Smooth muscle cell (in vitro differentiated cells): ENCODE results near the gene DAB2IP. TPM values are rescaled to one million over a fixed set of nuclear protein-coding genes. Genes with fewer than 3 reads are reported as not detected.

Source experiments
- DNase-seq: peaks from one replicate; lab custom pipeline; 2025; ENCODE audit not compliant: unreplicated experiment; lab: John Stamatoyannopoulos, UW
- H2AFZ ChIP-seq: fragments of 200-600 bp; sonication (generic); 2 replicates; pipeline ENCODE4 v1.6.0; 2016; ENCODE audit warnings: antibody characterized with exemption, low read depth, mild to moderate bottlenecking
- H3F3A ChIP-seq: fragments of 200-600 bp; sonication (generic); 2 replicates; pipeline ENCODE4 v1.6.0; 2017; ENCODE audit warnings: antibody characterized with exemption, low read depth
- H3K27ac ChIP-seq: fragments of 200-600 bp; sonication (generic); 2 replicates; pipeline ENCODE4 v1.5.1; 2016; ENCODE audit warnings: low read depth, mild to moderate bottlenecking
- H3K27me3 ChIP-seq: fragments of 200-600 bp; sonication (generic); 2 replicates; pipeline ENCODE4 v1.6.1; 2016; ENCODE audit warnings: low read depth, mild to moderate bottlenecking
- H3K36me3 ChIP-seq: fragments of 200-600 bp; sonication (generic); 2 replicates; pipeline ENCODE4 v1.5.1; 2016; ENCODE audit warnings: low read depth
- H3K4me1 ChIP-seq: fragments of 200-600 bp; sonication (generic); 2 replicates; pipeline ENCODE4 v1.5.1; 2016; ENCODE audit warnings: low read depth
- H3K4me2 ChIP-seq: fragments of 200-600 bp; sonication (generic); 2 replicates; pipeline ENCODE4 v1.6.0; 2016; ENCODE audit warnings: mild to moderate bottlenecking
- H3K4me3 ChIP-seq: fragments of 200-600 bp; sonication (generic); 2 replicates; pipeline ENCODE4 v1.5.1; 2016; ENCODE audit warnings: mild to moderate bottlenecking
- H3K79me2 ChIP-seq: fragments of 200-600 bp; sonication (generic); 2 replicates; pipeline ENCODE4 v1.6.0; 2016; ENCODE audit warnings: low read depth, mild to moderate bottlenecking
- H3K9ac ChIP-seq: fragments of 200-600 bp; sonication (generic); 2 replicates; pipeline ENCODE4 v1.6.0; 2016; ENCODE audit warnings: low read depth
- H3K9me3 ChIP-seq: fragments of 200-600 bp; sonication (generic); replicated peaks from 2 replicates; pipeline ENCODE4 v1.5.1; 2016; ENCODE audit warnings: low read depth
- H4K20me1 ChIP-seq: fragments of 200-600 bp; sonication (generic); 2 replicates; pipeline ENCODE4 v1.6.0; 2016; ENCODE audit warnings: low read depth
- CTCF ChIP-seq: fragments of 200-600 bp; sonication (generic); IDR thresholded peaks from 2 replicates; pipeline ENCODE4 v1.5.1; 2017; ENCODE audit warnings: borderline replicate concordance, mild to moderate bottlenecking, antibody characterized with exemption; ENCODE audit not compliant: insufficient read depth, poor library complexity, severe bottlenecking
- WGBS: methylation state at CpG from one replicate; pipeline ENCODE4 v1.1.7; 2016; ENCODE audit warnings: low lambda C conversion rate; 5-methylcytosine and 5-hydroxymethylcytosine counted together
- polyA plus RNA-seq: library from polyadenylated mRNA; unstranded; fragments of >200 nt; fragmentation: Nextera tagmentation; extraction: Ambion mirVana; gene quantifications from 2 replicates; pipeline ENCODE4 v1.2.1, GENCODE V29; 2016
- total RNA-seq: library from RNA; depleted of rRNA; stranded (reverse); fragments of >200 nt; gene quantifications from 2 replicates; pipeline ENCODE4 v1.2.3, GENCODE V29; 2014

DAB2IP gene
- total and polyA plus RNA-seq, 2 experiments from 2014 or later: 10.4 to 15.5 TPM

- WGBS: 98% methylated on average over 5 of the region's 5 CpGs
- peaks cover 23% of the 10 kb centered on the region for H4K20me1 ChIP-seq
Measured at GRCh38 chr9:121648172-121648571, 3.3 kb upstream of the DAB2IP start.

GRCh38 chr9:121648799-121649198 lies 2.6 kb upstream of the DAB2IP start:
- WGBS: 90% methylated on average over 9 of the region's 9 CpGs
- H4K20me1 ChIP-seq: peaks cover 21% of the 10 kb centered on the region
- peaks cover 3% of the 10 kb centered on the region for H3F3A ChIP-seq
- no peaks in the 10 kb centered on the region for H3K36me3 ChIP-seq
- H3K4me3 ChIP-seq: no peak overlapping the region
- DNase-seq: no peak
- no peak overlapping the region for H2AFZ ChIP-seq
- H3K27me3 ChIP-seq: no peaks in the 10 kb centered on the region
- no peak overlapping the region for H3K9ac ChIP-seq
- H3K4me1 ChIP-seq: peaks cover 23% of the 10 kb centered on the region
- no peak for TF ChIP-seq CTCF
- peaks cover 18% of the 10 kb centered on the region for H3K79me2 ChIP-seq
- H3K4me2 ChIP-seq: no peak overlapping the region
- H3K9me3 ChIP-seq: no peaks in the 10 kb centered on the region
- no peak overlapping the region for H3K27ac ChIP-seq

More at GRCh38 chr9:121648172-121648571, 3.3 kb upstream of the DAB2IP start:
- Histone ChIP-seq H2AFZ (no peak overlapping the region), H3K9me3 (no peaks in the 10 kb centered on the region), H3K4me3 (no peak overlapping the region), H3K9ac (no peak overlapping the region), H3K79me2 (peaks cover 12% of the 10 kb centered on the region), H3K4me1 (peaks cover 23% of the 10 kb centered on the region), H3K36me3 (no peaks in the 10 kb centered on the region), H3F3A (peaks cover 3% of the 10 kb centered on the region), H3K27ac (no peak overlapping the region), H3K4me2 (no peak overlapping the region), H3K27me3 (no peaks in the 10 kb centered on the region)
- TF ChIP-seq CTCF: no peak
- DNase-seq: no peak

GRCh38 chr9:121649476-121650216 lies 1.8 kb upstream of the DAB2IP start:
- no peak overlapping the region for H3K9ac ChIP-seq
- peaks cover 28% of the 10 kb centered on the region for H4K20me1 ChIP-seq
- no peak for TF ChIP-seq CTCF
- DNase-seq: no peak
- H3K27me3 ChIP-seq: no peaks in the 10 kb centered on the region
- peaks cover 23% of the 10 kb centered on the region for H3K4me1 ChIP-seq
- H3K27ac ChIP-seq: peak overlapping the region; percentile 3
- peak overlapping the region; percentile 75 for H3K4me3 ChIP-seq
- H3K9me3 ChIP-seq: no peaks in the 10 kb centered on the region
- H2AFZ ChIP-seq: no peak overlapping the region
- no peaks in the 10 kb centered on the region for H3K36me3 ChIP-seq
- 22% methylated on average over 9 of the region's 9 CpGs for WGBS
- H3K79me2 ChIP-seq: peaks cover 27% of the 10 kb centered on the region
- H3K4me2 ChIP-seq: peak overlapping the region; percentile 99
- peaks cover 3% of the 10 kb centered on the region for H3F3A ChIP-seq
